Keratinocyte (primary cell): ENCODE results near the gene GAB4.
"Not testable (repeated sequence)": the region's sequence is repeated elsewhere in the genome, so short reads cannot be mapped to it uniquely, and the experiment has no call there.

ENCODE experiments used
- CTCF ChIP-seq, 3 experiments: IDR thresholded peaks in 1 of 3; conservative IDR thresholded peaks in 1 of 3; optimal IDR thresholded peaks in 1 of 3; 2 replicates in 2 of 3; 3 replicates in 1 of 3; pipeline versions ENCODE3 to v1.5.1; 2011; ENCODE audit warnings: low read length in 3 of 3, mild to moderate bottlenecking in 3 of 3, moderate library complexity in 2 of 3, control low read depth in 1 of 3, inconsistent platforms in 1 of 3; ENCODE audit not compliant: insufficient read depth in 2 of 3; ENCODE audit errors: extremely low read depth in 1 of 3
- EZH2 ChIP-seq: IDR thresholded peaks from one replicate; pipeline ENCODE4 v1.6.1; 2012; ENCODE audit warnings: inconsistent platforms, mild to moderate bottlenecking, low read length, moderate library complexity

GRCh38 chr22:17035976-17036841, 28.2 kb upstream of the GAB4 start:
- TF ChIP-seq CTCF (optimal IDR thresholded peaks at IDR 0.05 in 1 of 3, IDR thresholded peaks at IDR 0.05 in 1 of 3, conservative IDR thresholded peaks at IDR 0.05 in 1 of 3; ENCODE audit: extremely low read depth in 1 of 3, insufficient read depth in 2 of 3, low read length in 3 of 3); EZH2: not testable (repeated sequence)
